Measurements from ENCODE around the gene ANK3. TPM values are rescaled to one million over a fixed set of nuclear protein-coding genes. Genes with fewer than 3 reads are reported as not detected.

Gene ANK3
- total RNA-seq, 3 donors from 2014 or later = 10.2 to 93.2 (median 57.4) TPM

DNA sequence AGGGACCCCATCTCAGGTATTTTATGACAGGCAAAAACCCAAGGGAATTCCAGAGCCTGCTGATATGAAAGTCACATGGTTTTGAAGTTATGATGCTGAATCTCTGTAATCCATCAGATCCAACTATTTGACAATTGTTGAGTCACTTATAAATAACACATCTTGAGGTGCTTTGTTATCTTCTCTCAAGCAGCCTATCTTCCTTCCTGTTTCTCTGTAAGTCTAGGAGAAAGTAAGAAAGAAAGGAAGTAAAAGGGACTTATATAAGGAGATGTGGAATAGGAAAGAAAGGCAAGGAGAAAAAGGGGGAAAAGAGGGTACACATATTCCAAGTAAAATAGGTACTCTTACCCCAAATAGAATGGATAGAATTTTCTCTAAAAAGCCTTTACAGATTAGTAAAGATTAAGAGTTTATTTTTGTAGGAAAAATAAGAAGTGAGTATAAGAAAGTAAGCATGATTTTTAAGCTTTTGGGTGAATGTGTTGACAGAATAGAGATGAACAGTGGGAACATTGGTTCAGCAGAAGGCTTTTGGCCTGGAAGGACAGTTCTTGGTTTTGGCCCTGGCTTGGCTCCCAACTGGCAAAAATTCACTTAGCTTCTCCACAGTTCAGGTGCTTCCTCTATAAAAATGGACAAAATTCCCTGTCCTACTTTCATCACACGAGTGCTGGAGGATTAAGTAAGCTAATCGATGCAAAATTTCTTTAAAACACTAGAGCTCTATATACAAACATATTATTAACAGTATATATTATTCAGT, 39.6 kb upstream of the ANK3 start:
- H3K9me3 ChIP-seq = no peaks in the 10 kb centered on the region
- no peak overlapping the region for H3K4me3 ChIP-seq
- H3K27me3 ChIP-seq = no peaks in the 10 kb centered on the region
- H3K27ac ChIP-seq = peak overlapping the region in 1 of 2 donors; percentile 30
- TF ChIP-seq POLR2A (IDR thresholded peaks at IDR 0.05) = no peak
- no peaks in the 10 kb centered on the region for H3K36me3 ChIP-seq
- intact Hi-C loops (cut with DNase I; ENCODE audit: low total_unique reads) = no loop called here
- no peaks in the 10 kb centered on the region for H3K4me1 ChIP-seq
- DNase-seq (ENCODE audit: low spot score in 2 of 2) = no peak

- no peaks in the 10 kb centered on the region for H3K4me1 ChIP-seq
- intact Hi-C loops (cut with DNase I; ENCODE audit: low total_unique reads) = no loop called here
- no peaks in the 10 kb centered on the region for H3K27me3 ChIP-seq
- no peaks in the 10 kb centered on the region for H3K9me3 ChIP-seq
- DNase-seq (ENCODE audit: low spot score in 2 of 2) = no peak
- no peaks in the 10 kb centered on the region for H3K36me3 ChIP-seq
- TF ChIP-seq POLR2A (IDR thresholded peaks at IDR 0.05) = no peak
- no peak for TF ChIP-seq POLR2AphosphoS5 (IDR thresholded peaks at IDR 0.05)
- TF ChIP-seq, protein P1, sequence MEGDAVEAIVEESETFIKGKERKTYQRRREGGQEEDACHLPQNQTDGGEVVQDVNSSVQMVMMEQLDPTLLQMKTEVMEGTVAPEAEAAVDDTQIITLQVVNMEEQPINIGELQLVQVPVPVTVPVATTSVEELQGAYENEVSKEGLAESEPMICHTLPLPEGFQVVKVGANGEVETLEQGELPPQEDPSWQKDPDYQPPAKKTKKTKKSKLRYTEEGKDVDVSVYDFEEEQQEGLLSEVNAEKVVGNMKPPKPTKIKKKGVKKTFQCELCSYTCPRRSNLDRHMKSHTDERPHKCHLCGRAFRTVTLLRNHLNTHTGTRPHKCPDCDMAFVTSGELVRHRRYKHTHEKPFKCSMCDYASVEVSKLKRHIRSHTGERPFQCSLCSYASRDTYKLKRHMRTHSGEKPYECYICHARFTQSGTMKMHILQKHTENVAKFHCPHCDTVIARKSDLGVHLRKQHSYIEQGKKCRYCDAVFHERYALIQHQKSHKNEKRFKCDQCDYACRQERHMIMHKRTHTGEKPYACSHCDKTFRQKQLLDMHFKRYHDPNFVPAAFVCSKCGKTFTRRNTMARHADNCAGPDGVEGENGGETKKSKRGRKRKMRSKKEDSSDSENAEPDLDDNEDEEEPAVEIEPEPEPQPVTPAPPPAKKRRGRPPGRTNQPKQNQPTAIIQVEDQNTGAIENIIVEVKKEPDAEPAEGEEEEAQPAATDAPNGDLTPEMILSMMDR (IDR thresholded peaks at IDR 0.05) = no peak
- H3K27ac ChIP-seq = no peak overlapping the region
- no peak overlapping the region for H3K4me3 ChIP-seq
Observed at GRCh38 chr10:60428387-60428737, 38.7 kb upstream of the ANK3 start.

- Histone ChIP-seq H3K27me3 (no peaks in the 10 kb centered on the region), H3K36me3 (no peaks in the 10 kb centered on the region), H3K4me1 (no peaks in the 10 kb centered on the region), H3K4me3 (no peak overlapping the region), H3K27ac (no peak overlapping the region), H3K9me3 (no peaks in the 10 kb centered on the region)
- TF ChIP-seq, protein P1 (IDR thresholded peaks at IDR 0.05) = no peak
- TF ChIP-seq POLR2AphosphoS5 (IDR thresholded peaks at IDR 0.05) (no peak), POLR2A (IDR thresholded peaks at IDR 0.05) (no peak)
- intact Hi-C loops (cut with DNase I; ENCODE audit: low total_unique reads) = no loop called here
- DNase-seq (ENCODE audit: low spot score in 2 of 2) = no peak
Observed at GRCh38 chr10:60427709-60428386, 38.2 kb upstream of the ANK3 start.

DNA sequence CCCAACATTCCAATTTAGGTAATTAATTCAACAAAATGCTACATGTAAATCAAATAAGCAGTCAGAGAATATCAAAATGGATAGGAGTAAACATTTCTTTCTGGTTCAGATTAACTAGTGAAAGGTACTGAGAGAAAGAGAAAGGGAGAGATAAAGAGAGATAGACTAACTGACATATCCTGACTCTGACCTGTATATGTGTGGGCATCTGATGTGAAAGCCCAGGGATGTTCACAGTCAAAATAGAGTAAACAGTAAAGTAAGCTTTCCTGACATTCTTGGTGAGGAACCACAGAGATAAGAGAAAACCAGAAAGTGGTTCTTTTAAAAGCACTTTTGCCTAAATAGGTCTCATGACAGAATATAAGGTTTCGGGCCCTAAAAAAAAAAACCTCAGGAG, 37.5 kb upstream of the ANK3 start:
- H3K4me1 ChIP-seq = no peaks in the 10 kb centered on the region

DNA sequence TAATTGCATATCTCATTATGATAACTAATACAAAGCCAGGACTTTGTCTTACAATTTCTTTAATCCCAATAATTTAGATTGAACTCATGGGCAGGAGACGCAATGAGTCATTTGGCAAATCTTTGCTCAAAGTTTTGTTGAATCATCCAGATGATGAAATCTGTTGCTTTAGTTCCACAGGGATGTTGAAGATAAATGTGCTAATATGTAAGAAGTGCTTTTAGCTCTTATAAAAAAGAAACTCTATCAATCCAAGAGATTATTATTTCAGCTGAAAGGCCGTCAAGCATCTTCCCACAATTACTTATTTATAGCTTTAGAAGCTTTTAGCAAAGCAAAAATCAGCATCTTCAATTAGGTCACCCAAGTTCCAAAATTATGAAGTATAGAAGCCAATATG, 36.8 kb upstream of the ANK3 start:
- no peak overlapping the region for H3K4me3 ChIP-seq
- TF ChIP-seq, protein P1 (IDR thresholded peaks at IDR 0.05) = no peak
- TF ChIP-seq POLR2AphosphoS5 (IDR thresholded peaks at IDR 0.05) = no peak
- TF ChIP-seq POLR2A (IDR thresholded peaks at IDR 0.05) = no peak
- H3K4me1 ChIP-seq = no peaks in the 10 kb centered on the region

More for the DNA sequence above, 37.5 kb upstream of the ANK3 start:
- no peak overlapping the region for H3K27ac ChIP-seq
- DNase-seq (ENCODE audit: low spot score in 2 of 2) = no peak
- no peaks in the 10 kb centered on the region for H3K9me3 ChIP-seq
- no peaks in the 10 kb centered on the region for H3K27me3 ChIP-seq
- H3K36me3 ChIP-seq = no peaks in the 10 kb centered on the region
- TF ChIP-seq POLR2AphosphoS5 (IDR thresholded peaks at IDR 0.05) (no peak), POLR2A (IDR thresholded peaks at IDR 0.05) (no peak)
- TF ChIP-seq, protein P1 (IDR thresholded peaks at IDR 0.05) = no peak
- H3K4me3 ChIP-seq = no peak overlapping the region
- intact Hi-C loops (cut with DNase I; ENCODE audit: low total_unique reads) = no loop called here

More for the DNA sequence above, 36.8 kb upstream of the ANK3 start:
- H3K9me3 ChIP-seq = no peaks in the 10 kb centered on the region
- intact Hi-C loops (cut with DNase I; ENCODE audit: low total_unique reads) = no loop called here
- no peak overlapping the region for H3K27ac ChIP-seq
- H3K36me3 ChIP-seq = no peaks in the 10 kb centered on the region
- H3K27me3 ChIP-seq = no peaks in the 10 kb centered on the region
- DNase-seq (ENCODE audit: low spot score in 2 of 2) = no peak

All from breast epithelium (tissue), 4 donors.